Measurements from ENCODE around the gene ARSJ. TPM values are rescaled to one million over a fixed set of nuclear protein-coding genes. Genes with fewer than 3 reads are reported as not detected.

The ARSJ gene
- total RNA-seq, 1 donor from 2014 or later, result 28.5 TPM

DNA sequence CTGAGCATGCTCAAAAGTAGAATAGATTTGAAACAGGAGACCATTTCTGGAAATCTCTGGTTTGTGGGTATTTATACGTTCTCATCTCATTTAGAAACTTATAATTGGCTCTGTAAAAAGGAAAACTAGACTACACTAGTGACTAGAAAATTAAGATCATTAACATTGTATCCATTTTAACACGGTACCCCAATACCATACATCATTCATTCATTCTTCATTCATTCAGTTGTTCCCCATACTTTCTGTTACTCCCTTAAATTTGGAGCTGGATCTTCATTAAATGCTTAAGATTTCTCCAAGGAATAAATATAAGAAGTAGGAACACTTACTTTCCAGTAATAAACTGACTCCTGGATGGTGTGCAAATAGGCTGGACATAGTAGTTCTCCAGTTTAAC lies 1.3 kb downstream of the ARSJ start:
- peak overlapping the region; percentile 84 for H3K4me3 ChIP-seq (ENCODE audit: low read depth, low read length)
- TF ChIP-seq, protein P1, sequence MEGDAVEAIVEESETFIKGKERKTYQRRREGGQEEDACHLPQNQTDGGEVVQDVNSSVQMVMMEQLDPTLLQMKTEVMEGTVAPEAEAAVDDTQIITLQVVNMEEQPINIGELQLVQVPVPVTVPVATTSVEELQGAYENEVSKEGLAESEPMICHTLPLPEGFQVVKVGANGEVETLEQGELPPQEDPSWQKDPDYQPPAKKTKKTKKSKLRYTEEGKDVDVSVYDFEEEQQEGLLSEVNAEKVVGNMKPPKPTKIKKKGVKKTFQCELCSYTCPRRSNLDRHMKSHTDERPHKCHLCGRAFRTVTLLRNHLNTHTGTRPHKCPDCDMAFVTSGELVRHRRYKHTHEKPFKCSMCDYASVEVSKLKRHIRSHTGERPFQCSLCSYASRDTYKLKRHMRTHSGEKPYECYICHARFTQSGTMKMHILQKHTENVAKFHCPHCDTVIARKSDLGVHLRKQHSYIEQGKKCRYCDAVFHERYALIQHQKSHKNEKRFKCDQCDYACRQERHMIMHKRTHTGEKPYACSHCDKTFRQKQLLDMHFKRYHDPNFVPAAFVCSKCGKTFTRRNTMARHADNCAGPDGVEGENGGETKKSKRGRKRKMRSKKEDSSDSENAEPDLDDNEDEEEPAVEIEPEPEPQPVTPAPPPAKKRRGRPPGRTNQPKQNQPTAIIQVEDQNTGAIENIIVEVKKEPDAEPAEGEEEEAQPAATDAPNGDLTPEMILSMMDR (conservative IDR thresholded peaks at IDR 0.05; ENCODE audit: low read depth, low read length), result no peak
- DNase-seq (ENCODE audit: low read depth), result no peak

DNA sequence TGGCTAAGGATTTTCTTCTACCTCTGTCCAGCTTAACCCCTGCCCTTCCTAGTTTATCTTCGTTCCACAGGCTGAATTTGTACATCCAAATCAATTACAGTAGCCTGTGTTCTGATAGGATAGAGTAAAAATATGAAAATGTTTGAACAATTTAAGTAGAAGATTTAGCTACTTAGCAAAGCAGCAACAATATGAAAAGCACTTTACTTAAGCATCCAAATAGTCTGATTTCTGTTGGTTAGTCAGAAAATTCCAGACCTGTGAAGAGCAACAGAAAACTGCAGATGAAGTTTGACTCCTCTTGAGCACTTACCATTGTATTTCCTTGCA lies 2.0 kb downstream of the ARSJ start:
- TF ChIP-seq, protein P1 (conservative IDR thresholded peaks at IDR 0.05; ENCODE audit: low read depth, low read length), result no peak
- no peak for DNase-seq (ENCODE audit: low read depth)
- peak overlapping the region; percentile 84 for H3K4me3 ChIP-seq (ENCODE audit: low read depth, low read length)

DNA sequence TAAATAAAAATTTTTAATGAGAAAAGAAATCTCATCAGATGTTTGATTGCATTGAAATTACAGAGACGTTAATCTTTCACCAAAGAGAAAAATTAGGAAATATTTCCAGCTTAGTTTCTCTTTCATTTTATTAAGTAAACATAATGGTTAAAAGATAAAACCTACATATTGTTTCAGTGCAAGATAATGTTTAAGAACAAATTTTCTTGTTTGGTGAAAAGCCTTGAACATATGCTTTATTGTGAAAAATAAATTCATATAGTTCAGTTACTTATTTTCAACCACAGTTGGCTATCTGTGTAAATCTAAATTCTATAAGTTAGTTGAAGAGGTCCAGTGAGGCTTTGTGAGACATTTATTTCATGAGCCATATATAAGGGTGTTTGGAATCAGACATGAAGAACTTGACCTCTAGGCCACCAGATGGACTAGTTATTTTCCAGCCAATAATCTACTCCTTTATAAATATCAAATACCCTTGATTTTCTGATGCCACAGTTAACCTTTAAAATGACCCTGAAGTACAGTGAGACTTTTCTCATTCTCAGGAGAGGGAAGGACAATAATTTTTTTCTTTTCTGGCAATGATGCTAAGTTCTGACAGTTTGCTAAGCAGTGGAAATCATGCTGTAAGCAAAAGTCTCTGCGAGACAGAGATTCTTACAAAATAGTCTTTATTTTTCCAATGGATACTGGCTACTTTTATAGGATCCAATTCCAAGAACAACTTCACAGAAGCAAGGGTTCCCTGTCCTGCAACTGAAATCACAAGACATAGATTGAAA lies 2.5 kb downstream of the ARSJ start:
- peak overlapping the region; percentile 84 for H3K4me3 ChIP-seq (ENCODE audit: low read depth, low read length)
- TF ChIP-seq, protein P1 (conservative IDR thresholded peaks at IDR 0.05; ENCODE audit: low read depth, low read length), result no peak
- DNase-seq (ENCODE audit: low read depth), result no peak

DNA sequence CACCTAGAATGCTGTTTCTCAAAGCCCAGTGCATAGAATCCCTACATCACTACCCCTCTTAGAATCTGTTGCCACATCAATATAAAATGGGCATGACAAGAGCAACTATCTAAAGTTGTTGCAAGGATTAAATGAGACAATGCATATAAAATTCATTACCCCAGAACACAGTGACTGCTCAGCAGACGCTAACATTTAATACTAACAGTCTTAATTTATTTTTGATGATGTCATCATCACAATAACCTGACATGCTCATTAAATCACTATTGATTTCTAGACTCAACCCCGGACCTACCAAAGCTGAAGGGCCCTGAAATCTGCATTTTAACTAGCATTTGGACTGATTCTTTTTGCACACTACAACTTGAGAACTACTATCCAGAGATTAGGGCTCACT lies 3.9 kb downstream of the ARSJ start:
- DNase-seq (ENCODE audit: low read depth), result no peak
- H3K4me3 ChIP-seq (ENCODE audit: low read depth, low read length), result peak overlapping the region; percentile 84
- TF ChIP-seq, protein P1 (conservative IDR thresholded peaks at IDR 0.05; ENCODE audit: low read depth, low read length), result no peak

DNA sequence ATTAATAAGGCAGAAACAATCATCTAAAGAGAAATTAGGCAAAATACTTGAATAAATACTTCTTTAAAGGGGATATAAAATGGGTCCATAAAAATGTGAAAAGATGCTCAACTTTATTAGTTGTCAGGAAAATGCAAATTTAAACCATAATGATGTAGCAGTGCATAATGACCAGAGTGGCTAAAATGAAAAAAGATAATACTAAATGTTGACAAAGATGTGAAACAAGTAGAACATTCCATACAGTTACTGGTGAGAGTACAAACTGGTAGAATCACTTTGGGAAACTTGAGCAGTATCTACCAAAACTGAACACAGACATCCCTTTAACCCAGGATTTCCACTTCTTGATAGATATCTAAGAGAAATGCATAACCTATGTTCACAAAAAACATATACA lies 5.0 kb downstream of the ARSJ start:
- H3K4me3 ChIP-seq (ENCODE audit: low read depth, low read length), result no peak overlapping the region
- DNase-seq (ENCODE audit: low read depth), result no peak
- TF ChIP-seq, protein P1 (conservative IDR thresholded peaks at IDR 0.05; ENCODE audit: low read depth, low read length), result no peak

DNA sequence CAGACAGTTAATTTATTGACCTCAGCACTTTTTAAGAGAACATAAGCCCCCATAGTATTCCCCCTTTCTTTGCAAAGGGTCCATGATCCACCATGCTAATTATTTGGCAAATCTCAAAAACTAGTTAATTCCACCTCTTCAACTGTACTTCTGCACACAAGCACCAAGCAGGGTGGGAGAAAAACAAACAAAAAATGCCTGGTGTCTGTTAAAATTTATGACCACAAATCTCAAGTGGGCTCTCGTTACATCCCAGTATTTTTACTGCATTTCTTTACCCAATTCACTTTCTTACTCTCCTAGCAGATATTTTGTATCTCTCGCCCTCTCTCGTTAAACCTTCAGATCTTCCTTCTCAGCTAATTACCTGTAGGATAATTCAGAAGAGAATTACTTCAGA lies 6.1 kb downstream of the ARSJ start:
- no peak for DNase-seq (ENCODE audit: low read depth)
- H3K4me3 ChIP-seq (ENCODE audit: low read depth, low read length), result no peak overlapping the region
- TF ChIP-seq, protein P1 (conservative IDR thresholded peaks at IDR 0.05; ENCODE audit: low read depth, low read length), result no peak

DNA sequence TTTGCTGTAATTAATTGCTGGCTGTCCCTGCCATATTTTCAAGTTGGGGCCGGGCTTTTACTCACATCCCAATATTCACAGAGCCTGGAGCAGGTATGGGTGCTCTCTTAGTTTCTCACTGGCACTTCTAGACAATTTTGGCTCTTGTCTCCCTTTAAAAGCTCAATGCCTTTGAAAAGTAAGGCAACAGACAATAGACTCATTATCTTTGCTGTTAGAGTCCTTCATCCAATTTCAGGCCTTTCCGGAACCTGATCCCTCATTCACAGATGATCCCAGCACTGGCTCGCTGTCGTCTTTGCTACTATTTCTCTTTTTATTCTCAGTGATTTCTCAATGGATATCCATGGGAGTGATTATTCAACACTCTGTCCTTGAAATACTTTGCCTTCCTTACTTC lies 6.7 kb downstream of the ARSJ start:
- TF ChIP-seq, protein P1 (conservative IDR thresholded peaks at IDR 0.05; ENCODE audit: low read depth, low read length), result no peak
- H3K4me3 ChIP-seq (ENCODE audit: low read depth, low read length), result no peak overlapping the region
- no peak for DNase-seq (ENCODE audit: low read depth)
